ENCODE data around the gene RERE.

The RERE gene

GRCh38 chr1:8315573-8316475, 501.6 kb downstream of the RERE start:
- H3K27me3 ChIP-seq (ENCODE audit: control insufficient read depth in 5 of 5, insufficient read depth in 4 of 5, low read length in 5 of 5) = peaks cover 0 to 8% (median 6%) of the 10 kb centered on the region in 5 donors
- no peak overlapping the region for H3K27ac ChIP-seq (ENCODE audit: low read depth, low read length)
- H3K4me3 ChIP-seq (ENCODE audit: low read depth in 1 of 5, low read length in 5 of 5) = no peak overlapping the region
- H3K9me3 ChIP-seq (ENCODE audit: control insufficient read depth in 5 of 5, low read length in 5 of 5) = peaks cover 0 to 6% (median 5%) of the 10 kb centered on the region in 5 donors
- H3K36me3 ChIP-seq (ENCODE audit: control insufficient read depth in 5 of 5, insufficient read depth in 5 of 5, low read length in 5 of 5) = no peaks in the 10 kb centered on the region
- no peak overlapping the region for H3K9ac ChIP-seq (ENCODE audit: low read length in 5 of 5)
- H3K4me1 ChIP-seq (ENCODE audit: control insufficient read depth in 5 of 5, insufficient read depth in 5 of 5, low read length in 5 of 5) = peaks cover 1 to 41% (median 32%) of the 10 kb centered on the region in 5 donors

DNA sequence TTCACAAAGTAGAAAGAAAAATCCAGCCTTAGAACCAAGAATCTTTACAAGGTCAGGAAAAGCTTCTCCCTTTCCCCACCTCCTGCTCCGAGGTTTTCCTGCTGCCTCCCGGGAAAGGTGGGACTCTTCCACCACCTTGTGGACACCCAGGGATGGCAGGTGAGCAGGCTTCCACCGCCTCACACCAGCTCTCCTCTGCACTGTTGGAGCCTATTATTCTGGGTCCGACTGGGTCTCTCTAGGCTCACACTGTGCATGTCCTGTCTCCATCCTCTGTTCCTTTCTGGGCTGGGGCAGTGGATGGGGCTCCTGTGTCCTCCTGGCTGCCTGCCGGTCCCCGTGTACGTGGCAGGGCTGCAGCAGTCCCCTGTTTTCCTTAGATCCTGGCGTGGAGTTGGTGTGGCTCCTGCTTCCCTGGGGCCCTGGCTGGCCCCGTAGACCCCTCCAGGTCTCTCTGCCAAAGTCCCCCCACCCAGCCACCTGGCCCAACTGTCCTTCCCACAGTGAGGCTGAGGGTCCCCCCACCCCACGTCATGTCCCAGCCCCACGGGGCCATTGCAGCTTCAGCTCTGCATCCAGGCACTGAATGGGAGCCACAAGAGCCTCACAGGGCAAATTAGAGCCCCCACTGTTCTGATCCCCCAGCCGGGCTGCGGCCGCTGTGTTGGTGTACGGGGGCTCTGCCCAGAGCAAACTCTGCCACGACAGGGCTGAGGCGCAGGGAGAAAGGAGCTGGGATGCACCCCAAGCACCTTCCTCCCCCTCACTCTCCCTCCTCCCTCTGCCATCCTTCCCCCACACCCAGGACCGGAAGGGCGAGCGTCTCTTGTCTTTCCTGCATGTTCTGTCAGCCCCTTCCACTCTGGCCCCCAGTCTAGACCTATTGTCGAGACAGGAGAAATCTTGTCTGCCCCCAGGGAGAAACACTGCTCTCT, 502.8 kb downstream of the RERE start:
- H3K36me3 ChIP-seq (ENCODE audit: control insufficient read depth in 5 of 5, insufficient read depth in 5 of 5, low read length in 5 of 5) = no peaks in the 10 kb centered on the region
- H3K27me3 ChIP-seq (ENCODE audit: control insufficient read depth in 5 of 5, insufficient read depth in 4 of 5, low read length in 5 of 5) = peaks cover 0 to 8% (median 6%) of the 10 kb centered on the region in 5 donors
- no peak overlapping the region for H3K4me3 ChIP-seq (ENCODE audit: low read depth in 1 of 5, low read length in 5 of 5)
- H3K27ac ChIP-seq (ENCODE audit: low read depth, low read length) = no peak overlapping the region
- no peak overlapping the region for H3K9ac ChIP-seq (ENCODE audit: low read length in 5 of 5)
- H3K4me1 ChIP-seq (ENCODE audit: control insufficient read depth in 5 of 5, insufficient read depth in 5 of 5, low read length in 5 of 5) = peaks cover 1 to 41% (median 32%) of the 10 kb centered on the region in 5 donors
- peaks cover 0 to 6% (median 5%) of the 10 kb centered on the region in 5 donors for H3K9me3 ChIP-seq (ENCODE audit: control insufficient read depth in 5 of 5, low read length in 5 of 5)

DNA sequence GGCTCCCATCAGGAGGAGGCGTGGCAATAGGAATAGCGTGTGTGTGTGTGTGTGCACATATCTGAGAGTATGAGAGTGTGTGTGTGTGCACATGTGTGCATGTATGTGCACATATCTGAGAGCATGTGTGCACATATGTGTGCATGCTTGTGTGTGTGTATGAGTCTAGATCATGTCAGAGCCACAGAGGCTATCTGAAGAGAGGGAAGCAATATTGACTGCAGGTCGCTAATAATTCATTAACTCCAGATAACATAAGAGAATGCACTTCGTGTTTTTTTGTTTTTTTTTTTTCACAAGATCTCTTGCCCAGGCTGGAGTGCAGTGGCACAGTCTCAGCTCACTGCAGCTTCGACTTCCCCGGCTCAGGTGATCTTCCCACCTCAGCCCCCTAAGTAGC, 504.2 kb downstream of the RERE start:
- peaks cover 0 to 6% (median 5%) of the 10 kb centered on the region in 5 donors for H3K9me3 ChIP-seq (ENCODE audit: control insufficient read depth in 5 of 5, low read length in 5 of 5)
- peaks cover 0 to 4% (median 1%) of the 10 kb centered on the region in 5 donors for H3K27me3 ChIP-seq (ENCODE audit: control insufficient read depth in 5 of 5, insufficient read depth in 4 of 5, low read length in 5 of 5)
- no peak overlapping the region for H3K9ac ChIP-seq (ENCODE audit: low read length in 5 of 5)
- peaks cover 1 to 36% (median 26%) of the 10 kb centered on the region in 5 donors for H3K4me1 ChIP-seq (ENCODE audit: control insufficient read depth in 5 of 5, insufficient read depth in 5 of 5, low read length in 5 of 5)
- H3K4me3 ChIP-seq (ENCODE audit: low read depth in 1 of 5, low read length in 5 of 5) = no peak overlapping the region
- H3K36me3 ChIP-seq (ENCODE audit: control insufficient read depth in 5 of 5, insufficient read depth in 5 of 5, low read length in 5 of 5) = no peaks in the 10 kb centered on the region
- H3K27ac ChIP-seq (ENCODE audit: low read depth, low read length) = no peak overlapping the region

- H3K36me3 ChIP-seq (ENCODE audit: control insufficient read depth in 5 of 5, insufficient read depth in 5 of 5, low read length in 5 of 5) = no peaks in the 10 kb centered on the region
- H3K27ac ChIP-seq (ENCODE audit: low read depth, low read length) = no peak overlapping the region
- peaks cover 0 to 4% (median 0%) of the 10 kb centered on the region in 5 donors for H3K27me3 ChIP-seq (ENCODE audit: control insufficient read depth in 5 of 5, insufficient read depth in 4 of 5, low read length in 5 of 5)
- H3K4me1 ChIP-seq (ENCODE audit: control insufficient read depth in 5 of 5, insufficient read depth in 5 of 5, low read length in 5 of 5) = peaks cover 1 to 29% (median 21%) of the 10 kb centered on the region in 5 donors
- H3K9me3 ChIP-seq (ENCODE audit: control insufficient read depth in 5 of 5, low read length in 5 of 5) = peaks cover 0 to 6% (median 5%) of the 10 kb centered on the region in 5 donors
- no peak overlapping the region for H3K4me3 ChIP-seq (ENCODE audit: low read depth in 1 of 5, low read length in 5 of 5)
- no peak overlapping the region for H3K9ac ChIP-seq (ENCODE audit: low read length in 5 of 5)
These were observed 504.9 kb downstream of the RERE start for GRCh38 chr1:8312235-8313218.

DNA sequence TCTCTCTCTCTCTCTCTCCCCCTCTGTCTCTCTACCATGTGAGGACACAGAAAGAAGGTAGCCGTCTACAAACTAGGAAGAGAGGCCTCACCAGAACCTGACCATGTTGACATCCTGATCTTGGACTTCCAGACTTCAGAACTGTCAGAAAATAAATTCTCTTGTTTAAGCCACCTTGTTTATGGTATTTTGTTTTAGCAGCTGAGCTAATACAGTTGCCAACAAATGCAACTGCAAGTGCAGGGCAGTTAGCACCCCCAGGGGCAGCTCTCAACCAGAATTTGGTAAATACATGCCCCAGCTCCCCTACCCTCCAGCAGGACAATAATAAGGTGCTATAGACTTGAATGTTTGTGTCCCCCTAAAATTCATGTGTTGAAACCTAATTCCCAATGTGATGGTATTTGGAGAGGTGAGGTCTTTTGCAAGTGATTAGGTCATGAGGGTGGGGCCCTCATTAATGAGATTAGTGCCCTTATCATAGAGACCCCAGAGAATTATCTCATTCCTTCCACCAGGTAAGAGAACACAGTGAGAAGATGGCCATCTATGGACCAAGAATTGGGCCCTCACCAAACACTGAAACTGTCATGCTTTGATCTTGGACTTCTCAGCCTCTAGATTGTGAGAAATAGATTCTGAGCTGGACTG, 506.2 kb downstream of the RERE start:
- peaks cover 0 to 6% (median 5%) of the 10 kb centered on the region in 5 donors for H3K9me3 ChIP-seq (ENCODE audit: control insufficient read depth in 5 of 5, low read length in 5 of 5)
- no peak overlapping the region for H3K4me3 ChIP-seq (ENCODE audit: low read depth in 1 of 5, low read length in 5 of 5)
- peaks cover 1 to 28% (median 20%) of the 10 kb centered on the region in 5 donors for H3K4me1 ChIP-seq (ENCODE audit: control insufficient read depth in 5 of 5, insufficient read depth in 5 of 5, low read length in 5 of 5)
- no peak overlapping the region for H3K9ac ChIP-seq (ENCODE audit: low read length in 5 of 5)
- no peaks in the 10 kb centered on the region for H3K36me3 ChIP-seq (ENCODE audit: control insufficient read depth in 5 of 5, insufficient read depth in 5 of 5, low read length in 5 of 5)
- peaks cover 0 to 4% (median 0%) of the 10 kb centered on the region in 5 donors for H3K27me3 ChIP-seq (ENCODE audit: control insufficient read depth in 5 of 5, insufficient read depth in 4 of 5, low read length in 5 of 5)
- H3K27ac ChIP-seq (ENCODE audit: low read depth, low read length) = no peak overlapping the region

DNA sequence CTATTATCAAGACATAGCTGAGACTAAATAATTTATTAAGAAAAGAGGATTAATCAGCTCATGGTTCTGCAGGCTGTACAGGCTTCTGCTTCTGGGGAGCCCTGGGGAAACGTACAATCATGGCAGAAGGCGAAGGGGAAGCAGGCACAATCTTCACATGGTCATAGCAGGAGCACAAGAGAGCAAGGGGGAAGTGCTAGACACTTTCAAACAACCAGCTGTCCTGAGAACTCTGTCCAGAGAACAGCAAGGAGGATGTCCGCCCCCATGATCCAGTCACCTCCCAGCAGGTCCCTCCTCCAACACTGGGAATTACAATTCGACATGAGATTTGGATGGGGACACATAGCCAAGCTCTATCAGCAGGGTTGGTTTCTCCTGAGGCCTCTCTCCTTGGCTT, 509.8 kb downstream of the RERE start:
- peaks cover 0 to 6% (median 5%) of the 10 kb centered on the region in 5 donors for H3K9me3 ChIP-seq (ENCODE audit: control insufficient read depth in 5 of 5, low read length in 5 of 5)
- no peak overlapping the region for H3K27ac ChIP-seq (ENCODE audit: low read depth, low read length)
- no peaks in the 10 kb centered on the region for H3K36me3 ChIP-seq (ENCODE audit: control insufficient read depth in 5 of 5, insufficient read depth in 5 of 5, low read length in 5 of 5)
- H3K9ac ChIP-seq (ENCODE audit: low read length in 5 of 5) = no peak overlapping the region
- no peaks in the 10 kb centered on the region for H3K27me3 ChIP-seq (ENCODE audit: control insufficient read depth in 5 of 5, insufficient read depth in 4 of 5, low read length in 5 of 5)
- peaks cover 0 to 19% (median 11%) of the 10 kb centered on the region in 5 donors for H3K4me1 ChIP-seq (ENCODE audit: control insufficient read depth in 5 of 5, insufficient read depth in 5 of 5, low read length in 5 of 5)
- H3K4me3 ChIP-seq (ENCODE audit: low read depth in 1 of 5, low read length in 5 of 5) = no peak overlapping the region

GRCh38 chr1:8303876-8304275, 513.6 kb downstream of the RERE start:
- Histone ChIP-seq H3K27ac (ENCODE audit: low read depth, low read length) (no peak overlapping the region), H3K4me3 (ENCODE audit: low read depth in 1 of 5, low read length in 5 of 5) (no peak overlapping the region), H3K4me1 (ENCODE audit: control insufficient read depth in 5 of 5, insufficient read depth in 5 of 5, low read length in 5 of 5) (peaks cover 0 to 14% (median 6%) of the 10 kb centered on the region in 5 donors), H3K9me3 (ENCODE audit: control insufficient read depth in 5 of 5, low read length in 5 of 5) (no peaks in the 10 kb centered on the region), H3K27me3 (ENCODE audit: control insufficient read depth in 5 of 5, insufficient read depth in 4 of 5, low read length in 5 of 5) (no peaks in the 10 kb centered on the region), H3K9ac (ENCODE audit: low read length in 5 of 5) (no peak overlapping the region), H3K36me3 (ENCODE audit: control insufficient read depth in 5 of 5, insufficient read depth in 5 of 5, low read length in 5 of 5) (no peaks in the 10 kb centered on the region)

GRCh38 chr1:8303141-8303540, 514.3 kb downstream of the RERE start:
- Histone ChIP-seq H3K4me3 (ENCODE audit: low read depth in 1 of 5, low read length in 5 of 5) (no peak overlapping the region), H3K9me3 (ENCODE audit: control insufficient read depth in 5 of 5, low read length in 5 of 5) (no peaks in the 10 kb centered on the region), H3K27me3 (ENCODE audit: control insufficient read depth in 5 of 5, insufficient read depth in 4 of 5, low read length in 5 of 5) (no peaks in the 10 kb centered on the region), H3K36me3 (ENCODE audit: control insufficient read depth in 5 of 5, insufficient read depth in 5 of 5, low read length in 5 of 5) (no peaks in the 10 kb centered on the region), H3K27ac (ENCODE audit: low read depth, low read length) (no peak overlapping the region), H3K9ac (ENCODE audit: low read length in 5 of 5) (no peak overlapping the region), H3K4me1 (ENCODE audit: control insufficient read depth in 5 of 5, insufficient read depth in 5 of 5, low read length in 5 of 5) (peaks cover 0 to 14% (median 6%) of the 10 kb centered on the region in 5 donors)
